GM19099 (cell line): ENCODE measurements around the gene ST6GALNAC3.

ENCODE experiments used
- POLR2A ChIP-seq: IDR thresholded peaks from 3 replicates; pipeline ENCODE4 v1.6.1; 2011; ENCODE audit warnings: low read depth; ENCODE audit not compliant: insufficient read length; ENCODE audit errors: extremely low read depth

The ST6GALNAC3 gene

GRCh38 chr1:76343356-76343755 lies 268.8 kb downstream of the ST6GALNAC3 start:
- TF ChIP-seq POLR2A = no peak

- TF ChIP-seq POLR2A = no peak
These were observed 277.1 kb downstream of the ST6GALNAC3 start for GRCh38 chr1:76351655-76352054.

DNA sequence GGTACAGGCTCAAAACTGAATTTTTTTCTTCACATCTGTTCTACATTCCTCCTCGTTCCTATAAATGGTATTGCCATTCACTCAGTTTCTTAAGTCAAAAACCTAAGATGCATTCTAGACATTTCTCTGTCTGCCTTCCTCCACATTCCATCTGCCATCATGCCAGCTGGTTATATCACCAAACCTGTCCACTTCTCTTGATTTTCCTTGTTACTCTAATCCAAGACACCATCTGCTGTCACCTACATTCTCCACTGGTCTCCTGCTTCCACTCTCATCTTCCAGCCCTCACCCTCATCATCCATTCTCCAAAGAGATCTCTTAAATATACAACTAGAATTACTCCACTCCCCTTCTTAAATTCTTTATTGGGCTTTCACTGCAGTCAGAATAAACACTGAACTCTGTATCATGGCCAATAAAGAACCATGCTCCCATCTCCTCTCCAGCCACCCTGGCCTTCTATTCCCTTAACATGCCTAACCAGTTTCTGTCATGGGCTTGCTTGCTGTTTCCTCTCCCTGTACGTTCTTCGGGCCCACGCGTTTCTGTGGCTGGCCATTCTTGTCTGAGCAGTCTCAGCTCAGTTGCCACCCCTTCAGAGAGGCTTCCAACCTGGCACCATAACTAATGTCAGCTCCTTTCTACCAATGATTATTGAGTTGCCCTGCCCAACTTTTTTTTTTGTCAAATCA lies 278.3 kb downstream of the ST6GALNAC3 start:
- no peak for TF ChIP-seq POLR2A

GRCh38 chr1:76354236-76354635 lies 279.7 kb downstream of the ST6GALNAC3 start:
- no peak for TF ChIP-seq POLR2A

- TF ChIP-seq POLR2A = no peak
These were observed 292.2 kb downstream of the ST6GALNAC3 start for GRCh38 chr1:76366726-76367125.

DNA sequence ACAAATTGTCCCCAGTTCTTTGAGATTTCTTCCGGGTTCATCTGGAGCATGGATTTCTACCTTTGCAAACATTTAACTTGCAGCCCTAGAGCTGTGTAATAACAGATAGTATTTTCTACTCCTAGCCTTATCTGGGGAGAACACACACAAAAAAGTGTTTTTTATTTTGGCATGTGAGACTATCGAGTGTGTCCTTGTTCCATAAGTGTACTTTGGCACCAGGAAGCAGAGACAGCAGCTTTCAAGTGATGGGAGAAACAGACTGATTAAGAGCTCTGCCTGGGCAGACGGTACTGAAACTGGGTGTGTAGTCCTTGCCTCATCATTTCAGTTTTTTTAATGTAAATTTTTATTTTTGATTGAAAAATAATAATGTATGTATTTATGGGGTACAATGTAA lies 297.4 kb downstream of the ST6GALNAC3 start:
- no peak for TF ChIP-seq POLR2A

DNA sequence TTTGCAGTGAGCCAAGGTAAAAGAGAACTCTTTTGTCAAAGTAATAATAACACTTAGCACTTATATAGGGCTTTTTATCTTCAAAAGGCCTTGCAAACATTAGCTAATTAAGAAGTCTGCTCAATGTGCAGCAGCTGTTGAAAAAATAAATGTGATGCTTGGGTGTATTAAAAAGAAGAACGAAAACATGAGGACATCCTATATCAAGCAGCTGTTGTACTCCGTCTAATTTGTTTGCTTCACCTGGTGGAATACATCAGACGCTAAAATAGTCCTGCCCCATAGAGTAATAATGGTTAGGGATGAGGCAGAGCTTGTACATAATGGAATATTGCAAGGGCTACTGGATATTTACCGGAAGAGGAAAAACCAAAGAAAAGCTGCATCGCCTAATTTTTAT lies 299.5 kb downstream of the ST6GALNAC3 start:
- TF ChIP-seq POLR2A = no peak

GRCh38 chr1:76377247-76377646 lies 302.7 kb downstream of the ST6GALNAC3 start:
- TF ChIP-seq POLR2A = no peak

- TF ChIP-seq POLR2A = no peak
These were observed 305.0 kb downstream of the ST6GALNAC3 start for GRCh38 chr1:76379506-76379905.

DNA sequence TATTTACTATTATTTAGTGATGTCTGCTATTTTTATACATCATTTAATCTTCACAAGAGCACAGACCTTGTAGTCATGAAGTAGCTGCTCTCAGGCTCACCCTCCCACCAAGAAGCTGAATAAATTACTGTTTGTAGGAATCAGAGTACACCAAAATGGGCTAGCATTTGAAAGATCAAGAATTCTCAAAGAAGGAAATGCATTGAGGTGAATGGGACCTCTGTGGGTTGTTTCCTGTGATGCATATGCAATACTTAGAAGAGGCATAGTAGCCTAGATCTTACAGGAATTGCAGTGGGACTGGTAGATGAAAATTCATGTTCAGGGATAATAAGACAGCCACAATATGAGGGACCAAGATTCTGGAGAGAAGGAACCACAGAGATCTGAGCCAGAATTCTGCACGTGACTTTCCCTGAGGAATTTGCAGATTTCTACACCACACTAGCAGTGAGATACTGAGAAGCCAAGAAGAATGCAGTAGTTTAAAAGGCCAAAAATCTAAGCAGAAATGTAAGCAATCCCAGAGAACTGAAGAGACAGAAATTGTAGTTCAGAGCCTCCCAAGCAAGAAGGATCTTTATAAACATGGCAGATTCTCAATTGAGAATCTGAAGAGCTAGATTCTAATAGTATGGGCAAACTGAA lies 307.0 kb downstream of the ST6GALNAC3 start:
- no peak for TF ChIP-seq POLR2A

- no peak for TF ChIP-seq POLR2A
These were observed 313.7 kb downstream of the ST6GALNAC3 start for GRCh38 chr1:76388261-76388660.

- TF ChIP-seq POLR2A = no peak
These were observed 315.9 kb downstream of the ST6GALNAC3 start for GRCh38 chr1:76390456-76390855.

DNA sequence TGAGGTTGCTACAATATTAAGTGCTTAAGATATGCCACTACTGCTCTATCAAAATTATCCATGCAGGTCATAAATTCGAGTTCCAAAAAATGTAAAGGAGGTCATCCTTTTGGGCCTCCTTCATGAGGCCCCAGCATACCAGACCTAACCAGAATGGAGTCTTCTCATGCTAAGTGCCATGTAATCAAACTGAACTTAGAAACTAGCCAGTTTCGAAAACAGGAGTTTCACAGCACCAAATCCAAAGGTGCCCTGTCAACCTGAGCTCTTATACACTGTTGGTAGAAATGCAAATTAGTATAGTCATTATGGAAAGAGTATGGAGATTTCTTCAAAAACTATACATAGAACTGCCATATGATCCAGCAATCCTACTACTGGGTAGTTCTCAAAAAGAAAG lies 320.5 kb downstream of the ST6GALNAC3 start:
- no peak for TF ChIP-seq POLR2A

- no peak for TF ChIP-seq POLR2A
These were observed 327.6 kb downstream of the ST6GALNAC3 start for GRCh38 chr1:76402128-76402527.

GRCh38 chr1:76408303-76408702 lies 333.8 kb downstream of the ST6GALNAC3 start:
- TF ChIP-seq POLR2A = no peak

- TF ChIP-seq POLR2A = no peak
These were observed 336.0 kb downstream of the ST6GALNAC3 start for GRCh38 chr1:76410499-76410898.
